CD4-positive, alpha-beta T cell (primary cell): ENCODE results near the gene SPANXB1. TPM values are rescaled to one million over a fixed set of nuclear protein-coding genes. Genes with fewer than 3 reads are reported as not detected.
"Not testable (repeated sequence)": the region's sequence is repeated elsewhere in the genome, so short reads cannot be mapped to it uniquely, and the experiment has no call there.

Source experiments
- ATAC-seq: fragments of 200-7000 bp; cut with Tn5 transposase; one replicate; pipeline ENCODE4 v1.10.0; 2022; ENCODE audit warnings: mild to moderate bottlenecking; ENCODE audit not compliant: poor library complexity
- CTCF ChIA-PET: fragments of 350-600 bp; sonication (Branson Sonifier 250); formaldehyde crosslinking; loops from one replicate; lab custom pipeline; 2021; ENCODE audit warnings: antibody characterized with exemption, inconsistent platforms; lab: Charles Lee
- POLR2A ChIA-PET: fragments of 350-600 bp; sonication (Branson Sonifier 250); formaldehyde crosslinking; loops from one replicate; lab custom pipeline; 2021; ENCODE audit warnings: antibody characterized with exemption, inconsistent platforms; lab: Charles Lee
- DNase-seq, 14 experiments: peaks; one replicate each; pipeline ENCODE4 v3.0.0-alpha.2; 2013 to 2020; ENCODE audit warnings: mixed read lengths in 2 of 14
- H3K27ac ChIP-seq, 2 donors: one replicate each; pipeline versions ENCODE4 v1.5.1 to v1.7.0; 2013; ENCODE audit warnings: low read length in 2 of 2, low read depth in 1 of 2, mild to moderate bottlenecking in 1 of 2
- H3K27me3 ChIP-seq, 2 experiments: 1 replicate in 1 of 2; 2 replicates in 1 of 2; pipeline versions ENCODE4 v1.6.1 to v1.7.0; 2013; ENCODE audit warnings: low read length in 2 of 2, control low read depth in 1 of 2, mild to moderate bottlenecking in 1 of 2, moderate library complexity in 1 of 2; ENCODE audit not compliant: insufficient read depth in 2 of 2, control insufficient read depth in 1 of 2
- H3K36me3 ChIP-seq: one replicate; pipeline ENCODE4 v1.6.1; 2013; ENCODE audit warnings: low read length, control low read depth; ENCODE audit not compliant: insufficient read depth
- H3K4me1 ChIP-seq: one replicate; pipeline ENCODE4 v1.6.1; 2013; ENCODE audit warnings: low read length, control low read depth; ENCODE audit not compliant: insufficient read depth
- H3K4me3 ChIP-seq: one replicate; pipeline ENCODE4 v1.5.1; 2013; ENCODE audit warnings: mild to moderate bottlenecking, low read length, moderate library complexity
- H3K9me3 ChIP-seq, 2 experiments: 1 replicate in 1 of 2; 2 replicates in 1 of 2; pipeline versions ENCODE4 v1.6.1 to v1.7.0; 2013; ENCODE audit warnings: low read length in 2 of 2, mild to moderate bottlenecking in 2 of 2, control low read depth in 1 of 2, moderate library complexity in 1 of 2; ENCODE audit not compliant: control insufficient read depth in 1 of 2, insufficient read depth in 1 of 2
- H3K27ac Mint-ChIP-seq: one replicate; pipeline ENCODE4 v1.8.0; 2020; ENCODE audit warnings: mixed read lengths
- H3K27me3 Mint-ChIP-seq: one replicate; pipeline ENCODE4 v1.8.0; 2021; ENCODE audit warnings: mixed read lengths
- H3K36me3 Mint-ChIP-seq: one replicate; pipeline ENCODE4 v1.8.0; 2021; ENCODE audit warnings: low read depth, mixed read lengths
- H3K4me1 Mint-ChIP-seq: one replicate; pipeline ENCODE4 v1.8.0; 2021; ENCODE audit warnings: low read depth, mixed read lengths
- H3K4me3 Mint-ChIP-seq: one replicate; pipeline ENCODE4 v1.8.0; 2020; ENCODE audit warnings: mild to moderate bottlenecking, mixed read lengths
- H3K9me3 Mint-ChIP-seq: one replicate; pipeline ENCODE4 v1.8.0; 2020; ENCODE audit warnings: mixed read lengths
- intact Hi-C, 2 experiments: fragments of 100-400 bp; cut with DNase I in 1 of 2; cut with micrococcal nuclease in 1 of 2; formaldehyde crosslinking; loops; one replicate each; pipeline versions ENCODE4 v1.15.1 to v1.9.0; 2023 to 2025; cut with DNase I, micrococcal nuclease
- total RNA-seq, 174 experiments: library from RNA in 2 of 174; stranded (reverse) in 2 of 174; gene quantifications; one replicate each; pipeline ENCODE4 v1.2.3 and lab custom pipeline; 2021 to 2026
- TF ChIP-seq, protein P1 (sequence below): fragments of 200-600 bp; IDR thresholded peaks from one replicate; pipeline ENCODE4 v1.8.0; 2022; ENCODE audit warnings: antibody characterized with exemption, mild to moderate bottlenecking

SPANXB1 gene
- total RNA-seq, 2 experiments from 2014 or later: not detected

DNA sequence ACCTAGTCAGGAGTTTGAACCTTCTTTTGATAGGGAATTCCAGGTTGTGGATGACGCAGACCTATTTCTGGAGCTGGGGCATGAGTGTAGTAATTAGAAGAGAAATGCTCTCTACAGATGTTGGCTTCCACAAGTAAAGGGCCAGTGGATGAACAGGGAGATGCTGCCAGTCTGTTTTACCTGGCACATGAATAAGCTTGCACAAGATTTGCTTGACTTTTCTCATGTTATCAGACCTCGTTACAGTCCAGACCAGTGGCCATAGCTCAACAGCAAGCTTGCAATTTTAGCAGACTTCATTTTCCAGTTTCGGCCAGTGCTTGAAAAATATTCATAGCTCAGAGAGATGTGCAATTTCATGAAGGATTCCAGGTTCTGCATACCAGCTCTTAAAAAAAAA, 26.9 kb upstream of the SPANXB1 start:
- ChIA-PET CTCF (no interaction called here), POLR2A (no interaction called here)
- H3K27me3 Mint-ChIP-seq: no peaks in the 10 kb centered on the region
- Histone ChIP-seq H3K9me3 (no peaks in the 10 kb centered on the region), H3K4me1 (no peaks in the 10 kb centered on the region), H3K4me3 (no peak overlapping the region), H3K27ac (no peak overlapping the region), H3K27me3 (no peaks in the 10 kb centered on the region), H3K36me3 (no peaks in the 10 kb centered on the region)
- intact Hi-C loops: no loop called here
- H3K9me3 Mint-ChIP-seq: no peaks in the 10 kb centered on the region
- no peak overlapping the region for H3K27ac Mint-ChIP-seq
- TF ChIP-seq, protein P1, sequence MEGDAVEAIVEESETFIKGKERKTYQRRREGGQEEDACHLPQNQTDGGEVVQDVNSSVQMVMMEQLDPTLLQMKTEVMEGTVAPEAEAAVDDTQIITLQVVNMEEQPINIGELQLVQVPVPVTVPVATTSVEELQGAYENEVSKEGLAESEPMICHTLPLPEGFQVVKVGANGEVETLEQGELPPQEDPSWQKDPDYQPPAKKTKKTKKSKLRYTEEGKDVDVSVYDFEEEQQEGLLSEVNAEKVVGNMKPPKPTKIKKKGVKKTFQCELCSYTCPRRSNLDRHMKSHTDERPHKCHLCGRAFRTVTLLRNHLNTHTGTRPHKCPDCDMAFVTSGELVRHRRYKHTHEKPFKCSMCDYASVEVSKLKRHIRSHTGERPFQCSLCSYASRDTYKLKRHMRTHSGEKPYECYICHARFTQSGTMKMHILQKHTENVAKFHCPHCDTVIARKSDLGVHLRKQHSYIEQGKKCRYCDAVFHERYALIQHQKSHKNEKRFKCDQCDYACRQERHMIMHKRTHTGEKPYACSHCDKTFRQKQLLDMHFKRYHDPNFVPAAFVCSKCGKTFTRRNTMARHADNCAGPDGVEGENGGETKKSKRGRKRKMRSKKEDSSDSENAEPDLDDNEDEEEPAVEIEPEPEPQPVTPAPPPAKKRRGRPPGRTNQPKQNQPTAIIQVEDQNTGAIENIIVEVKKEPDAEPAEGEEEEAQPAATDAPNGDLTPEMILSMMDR: no peak
- no peak for ATAC-seq
- no peaks in the 10 kb centered on the region for H3K4me1 Mint-ChIP-seq
- no peak overlapping the region for H3K4me3 Mint-ChIP-seq
- DNase-seq: no peak
- no peaks in the 10 kb centered on the region for H3K36me3 Mint-ChIP-seq

DNA sequence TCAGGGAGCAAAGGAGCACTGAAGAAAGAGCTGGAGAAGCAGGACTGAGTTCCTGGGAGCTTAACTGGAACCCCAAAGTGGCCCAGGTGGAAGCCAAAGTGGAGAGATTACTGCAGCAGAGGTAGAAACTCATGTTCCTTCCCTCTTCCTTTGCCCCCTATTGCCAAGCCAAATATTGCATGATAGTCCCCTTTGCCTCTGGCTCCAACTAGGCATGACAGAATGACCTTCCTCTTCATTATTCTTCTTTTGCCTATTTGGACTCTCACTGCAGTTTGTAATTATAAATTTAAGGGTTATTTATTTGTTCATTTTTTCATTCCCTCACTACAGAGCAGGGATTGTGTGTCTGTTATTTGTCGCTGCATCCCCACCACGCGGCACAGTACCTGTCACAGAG, 22.1 kb upstream of the SPANXB1 start:
- Histone ChIP-seq H3K4me3 (no peak overlapping the region), H3K4me1 (no peaks in the 10 kb centered on the region), H3K36me3 (no peaks in the 10 kb centered on the region), H3K9me3 (no peaks in the 10 kb centered on the region), H3K27ac (no peak overlapping the region), H3K27me3 (no peaks in the 10 kb centered on the region)
- Mint-ChIP-seq H3K36me3 (no peaks in the 10 kb centered on the region), H3K27me3 (no peaks in the 10 kb centered on the region), H3K9me3 (no peaks in the 10 kb centered on the region), H3K4me1 (no peaks in the 10 kb centered on the region), H3K27ac (no peak overlapping the region), H3K4me3 (no peak overlapping the region)
- TF ChIP-seq, protein P1: no peak
- DNase-seq: no peak
- CTCF ChIA-PET: no interaction called here
- POLR2A ChIA-PET: no interaction called here
- ATAC-seq: no peak
- intact Hi-C loops: no loop called here

DNA sequence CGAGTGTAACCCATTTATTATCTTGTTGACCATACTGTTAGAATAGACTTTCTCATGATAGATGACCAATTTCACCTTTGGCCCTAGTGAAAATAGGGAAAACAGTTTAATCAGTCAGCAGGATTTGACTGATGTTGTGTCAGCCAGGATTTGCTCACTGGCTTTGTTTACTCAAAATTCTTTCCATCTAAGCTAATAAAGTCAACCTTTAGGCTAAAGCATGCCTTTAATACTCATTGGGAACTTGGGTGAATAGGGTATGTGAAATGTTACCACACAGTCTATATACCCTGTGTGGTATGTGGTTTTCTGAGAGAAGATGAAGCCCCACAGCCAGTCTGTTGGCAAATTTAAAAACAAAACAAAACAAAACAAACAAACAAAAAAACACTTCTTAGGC, 18.7 kb upstream of the SPANXB1 start:
- Histone ChIP-seq H3K27ac (no peak overlapping the region), H3K4me1 (no peaks in the 10 kb centered on the region), H3K27me3 (no peaks in the 10 kb centered on the region), H3K4me3 (no peak overlapping the region), H3K36me3 (no peaks in the 10 kb centered on the region), H3K9me3 (no peaks in the 10 kb centered on the region)
- intact Hi-C loops: no loop called here
- POLR2A ChIA-PET: no interaction called here
- Mint-ChIP-seq H3K27me3 (no peaks in the 10 kb centered on the region), H3K9me3 (no peaks in the 10 kb centered on the region), H3K4me1 (no peaks in the 10 kb centered on the region), H3K36me3 (no peaks in the 10 kb centered on the region), H3K4me3 (no peak overlapping the region), H3K27ac (no peak overlapping the region)
- no peak for DNase-seq
- TF ChIP-seq, protein P1: no peak
- CTCF ChIA-PET: no interaction called here
- ATAC-seq: no peak

DNA sequence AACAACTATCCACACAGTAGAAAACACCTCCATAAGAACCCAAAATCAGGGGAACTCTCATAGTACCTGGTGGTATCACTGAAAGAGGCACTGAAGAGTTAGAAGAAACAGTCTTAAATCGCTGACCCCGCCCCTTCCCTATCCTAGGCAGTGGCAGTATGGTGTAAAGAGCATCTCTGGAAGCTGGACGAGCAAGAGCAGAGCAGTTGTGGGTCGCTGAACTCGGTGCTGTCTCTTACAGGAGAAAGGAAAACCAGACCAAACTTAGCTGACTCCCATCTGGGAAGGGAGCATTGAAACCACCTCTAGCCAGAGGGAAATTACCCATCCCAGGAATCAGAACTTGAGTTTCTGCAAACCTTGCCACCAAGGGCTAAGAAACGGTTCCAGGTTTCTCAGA, 2.8 kb downstream of the SPANXB1 start:
- POLR2A ChIA-PET, H3K4me1 Mint-ChIP-seq, H3K27ac ChIP-seq, H3K4me3 ChIP-seq, H3K36me3 ChIP-seq, intact Hi-C loops, H3K36me3 Mint-ChIP-seq, ATAC-seq, DNase-seq, H3K27ac Mint-ChIP-seq, H3K4me1 ChIP-seq, H3K27me3 Mint-ChIP-seq, H3K9me3 ChIP-seq, CTCF ChIA-PET, H3K4me3 Mint-ChIP-seq, H3K27me3 ChIP-seq: not testable (repeated sequence)
- peaks cover 12% of the 10 kb centered on the region for H3K9me3 Mint-ChIP-seq

DNA sequence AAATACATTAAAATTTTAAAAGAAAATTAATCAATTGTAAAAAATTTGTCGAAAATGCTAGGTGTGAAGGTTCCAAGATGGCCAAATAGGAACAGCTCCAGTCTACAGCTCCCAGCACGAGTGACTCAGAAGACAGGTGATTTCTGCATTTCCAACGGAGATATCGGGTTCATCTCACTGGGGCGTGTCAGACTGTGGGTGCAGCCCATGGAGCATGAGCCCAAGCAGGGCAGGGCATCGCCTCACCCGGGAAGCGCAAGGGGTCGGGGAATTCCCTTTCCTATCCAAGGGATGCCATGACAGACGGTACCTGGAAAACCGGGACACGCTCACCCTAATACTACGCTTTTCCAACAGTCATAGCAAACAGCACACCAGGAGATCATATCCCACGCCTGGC, 41.9 kb downstream of the SPANXB1 start:
- POLR2A ChIA-PET, H3K36me3 Mint-ChIP-seq, H3K4me1 ChIP-seq, intact Hi-C loops, H3K27me3 Mint-ChIP-seq, H3K9me3 Mint-ChIP-seq, ATAC-seq, H3K4me3 ChIP-seq, H3K36me3 ChIP-seq, H3K4me3 Mint-ChIP-seq, CTCF ChIA-PET, H3K27ac ChIP-seq, H3K4me1 Mint-ChIP-seq, DNase-seq, H3K27me3 ChIP-seq, H3K9me3 ChIP-seq, H3K27ac Mint-ChIP-seq: not testable (repeated sequence)
